HepG2 (cell line): ENCODE measurements around the gene SLC12A3.

ENCODE experiments used
- BRCA1 ChIP-seq: sonication (generic); formaldehyde crosslinking; IDR thresholded peaks from 2 replicates; pipeline ENCODE4 v1.4.0; 2020; ENCODE audit warnings: missing genetic modification reagents
- CBX5 ChIP-seq: sonication (generic); formaldehyde crosslinking; IDR thresholded peaks from 2 replicates; pipeline ENCODE4 v1.4.0; 2020; ENCODE audit warnings: missing genetic modification reagents, borderline replicate concordance
- EZH2 ChIP-seq: conservative IDR thresholded peaks from 2 replicates; pipeline ENCODE4 v1.6.1; 2012; ENCODE audit warnings: mild to moderate bottlenecking, low read depth, low read length, moderate library complexity
- FOXJ3 ChIP-seq: sonication (generic); formaldehyde crosslinking; IDR thresholded peaks from 2 replicates; pipeline ENCODE4 v1.4.0; 2020; ENCODE audit warnings: missing genetic modification reagents, mild to moderate bottlenecking, borderline replicate concordance
- HNRNPK ChIP-seq: fragments of 200-400 bp; formaldehyde crosslinking; IDR thresholded peaks from 2 replicates; pipeline ENCODE4 v1.6.1; 2018; ENCODE audit warnings: low read length, low read depth, moderate library complexity, mild to moderate bottlenecking; ENCODE audit not compliant: poor library complexity, severe bottlenecking
- MZF1 ChIP-seq: sonication (generic); formaldehyde crosslinking; IDR thresholded peaks from 2 replicates; pipeline ENCODE4 v1.8.1; 2023; ENCODE audit warnings: mild to moderate bottlenecking, missing genetic modification reagents, borderline replicate concordance
- PAF1 ChIP-seq: IDR thresholded peaks from 2 replicates; pipeline ENCODE4 v1.6.1; 2016; ENCODE audit warnings: missing genetic modification reagents, missing compliant biosample characterization
- PCBP1 ChIP-seq: fragments of 200-400 bp; formaldehyde crosslinking; IDR thresholded peaks from 2 replicates; pipeline ENCODE4 v1.6.1; 2017; ENCODE audit warnings: mild to moderate bottlenecking, low read depth, low read length, borderline replicate concordance
- POLR2AphosphoS5 ChIP-seq: IDR thresholded peaks from 2 replicates; pipeline ENCODE4 v1.6.1; 2012; ENCODE audit warnings: low read depth, low read length
- REPIN1 ChIP-seq: sonication (generic); formaldehyde crosslinking; IDR thresholded peaks from 2 replicates; pipeline ENCODE4 v1.8.0; 2022; ENCODE audit warnings: missing genetic modification reagents, low read depth, mild to moderate bottlenecking, borderline replicate concordance
- TBP ChIP-seq: sonication (generic); formaldehyde crosslinking; IDR thresholded peaks from 2 replicates; pipeline ENCODE4 v1.5.0; 2020; ENCODE audit warnings: missing genetic modification reagents
- ZFP41 ChIP-seq: sonication (generic); formaldehyde crosslinking; IDR thresholded peaks from 2 replicates; pipeline ENCODE4 v1.4.0; 2020; ENCODE audit warnings: mild to moderate bottlenecking, missing genetic modification reagents, borderline replicate concordance
- ZNF264 ChIP-seq: sonication (generic); formaldehyde crosslinking; IDR thresholded peaks from 2 replicates; pipeline ENCODE4 v1.4.0; 2020; ENCODE audit warnings: missing genetic modification reagents

DNA sequence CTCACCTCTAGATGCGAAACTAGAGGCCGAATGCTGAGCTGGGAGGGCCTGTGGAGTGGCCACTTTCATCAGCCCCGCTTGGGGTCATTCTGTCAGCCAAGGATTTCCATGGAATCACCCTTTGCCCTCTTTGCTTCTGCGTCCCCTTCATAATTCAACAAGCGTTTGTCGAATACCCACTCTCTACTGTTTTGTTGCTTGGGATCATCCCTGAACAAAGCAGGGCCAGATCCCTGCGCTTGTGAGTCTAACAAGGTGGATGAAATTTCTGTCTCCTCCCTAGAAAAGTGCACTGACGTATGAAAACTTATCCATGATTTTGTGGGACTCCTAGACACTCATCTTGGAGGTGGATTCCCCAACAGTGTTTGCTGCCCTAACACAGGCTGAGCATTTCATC is 3.3 kb upstream of the SLC12A3 start:
- TF ChIP-seq EZH2 (no peak), POLR2AphosphoS5 (no peak), ZNF264 (CRISPR knock-in tag) (no peak), HNRNPK (no peak), TBP (no peak), PCBP1 (no peak), ZFP41 (no peak), CBX5 (CRISPR knock-in tag) (no peak), PAF1 (no peak), REPIN1 (CRISPR knock-in tag) (no peak), FOXJ3 (CRISPR knock-in tag) (no peak), BRCA1 (CRISPR knock-in tag) (no peak), MZF1 (no peak)
